Mucosa of stomach (tissue), 1 donor: Measurements from ENCODE around the gene LDLRAD3.

Source experiments
- H3K27me3 ChIP-seq: one replicate; pipeline ENCODE4 v1.7.0; 2013; ENCODE audit warnings: mild to moderate bottlenecking, low read length; ENCODE audit not compliant: control insufficient read depth, insufficient read depth
- H3K36me3 ChIP-seq: one replicate; pipeline ENCODE4 v1.7.0; 2013; ENCODE audit warnings: low read length; ENCODE audit not compliant: control insufficient read depth, insufficient read depth
- H3K4me1 ChIP-seq: one replicate; pipeline ENCODE4 v1.7.0; 2013; ENCODE audit warnings: mild to moderate bottlenecking, low read length; ENCODE audit not compliant: control insufficient read depth, insufficient read depth
- H3K4me3 ChIP-seq: one replicate; pipeline ENCODE4 v1.7.0; 2013; ENCODE audit warnings: low read length
- H3K9ac ChIP-seq: one replicate; pipeline ENCODE4 v1.7.0; 2013; ENCODE audit warnings: mild to moderate bottlenecking, low read length, moderate library complexity
- H3K9me3 ChIP-seq: one replicate; pipeline ENCODE4 v1.7.0; 2013; ENCODE audit warnings: mild to moderate bottlenecking, low read length, moderate library complexity; ENCODE audit not compliant: control insufficient read depth
- donor health status: Pancreatic carcinoma.

Gene LDLRAD3

GRCh38 chr11:35945137-35945518 is 1.3 kb downstream of the LDLRAD3 start:
- Histone ChIP-seq H3K36me3 (no peaks in the 10 kb centered on the region), H3K4me3 (no peak overlapping the region), H3K9ac (no peak overlapping the region), H3K27me3 (peaks cover 23% of the 10 kb centered on the region), H3K4me1 (peaks cover 5% of the 10 kb centered on the region), H3K9me3 (no peaks in the 10 kb centered on the region)

DNA sequence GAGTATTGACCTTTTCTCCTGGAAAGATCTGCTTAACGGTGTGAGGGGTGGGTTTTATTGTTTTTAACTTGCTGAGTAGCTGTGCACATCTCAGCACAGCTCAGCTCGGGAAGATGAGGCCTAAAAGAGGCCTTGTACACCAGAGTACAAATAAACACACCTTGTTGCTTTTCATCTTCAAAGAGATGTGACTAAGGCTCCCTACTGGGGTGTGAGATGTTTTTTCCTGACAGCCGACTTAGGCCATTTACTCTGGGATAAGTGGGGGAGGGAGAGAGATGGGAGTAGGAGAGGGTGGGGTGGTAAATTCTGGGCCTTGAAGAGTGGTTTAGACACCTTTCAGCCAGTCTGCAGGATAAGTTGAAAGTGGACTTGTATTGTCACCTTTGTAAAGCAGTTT is 2.9 kb downstream of the LDLRAD3 start:
- Histone ChIP-seq H3K27me3 (peaks cover 20% of the 10 kb centered on the region), H3K36me3 (no peaks in the 10 kb centered on the region), H3K4me1 (peaks cover 5% of the 10 kb centered on the region), H3K4me3 (no peak overlapping the region), H3K9ac (no peak overlapping the region), H3K9me3 (no peaks in the 10 kb centered on the region)

- Histone ChIP-seq H3K4me3 (no peak overlapping the region), H3K36me3 (no peaks in the 10 kb centered on the region), H3K9ac (no peak overlapping the region), H3K27me3 (peaks cover 20% of the 10 kb centered on the region), H3K4me1 (peaks cover 5% of the 10 kb centered on the region), H3K9me3 (no peaks in the 10 kb centered on the region)
These were observed 3.6 kb downstream of the LDLRAD3 start for GRCh38 chr11:35947437-35947836.

DNA sequence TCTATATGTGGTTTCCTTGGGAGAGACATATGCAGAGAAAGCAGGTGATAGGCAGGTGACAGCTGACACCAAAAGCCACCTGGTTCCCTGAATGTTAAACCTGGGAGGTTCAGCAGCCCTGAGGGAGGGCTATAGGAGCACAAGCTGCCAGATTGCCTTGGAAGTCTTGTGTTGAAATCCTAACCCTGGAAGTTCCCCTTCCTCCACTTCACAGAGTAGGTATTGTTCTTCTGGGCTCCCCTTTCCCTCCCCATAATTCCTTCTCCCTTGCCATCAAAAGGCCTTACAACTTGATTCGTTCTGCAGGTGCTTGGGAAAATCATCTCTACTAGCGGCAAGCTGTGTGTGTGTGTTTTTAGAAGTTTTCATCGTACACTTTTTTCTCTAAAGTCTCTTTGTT is 5.4 kb downstream of the LDLRAD3 start:
- H3K4me3 ChIP-seq = no peak overlapping the region
- no peaks in the 10 kb centered on the region for H3K9me3 ChIP-seq
- no peaks in the 10 kb centered on the region for H3K36me3 ChIP-seq
- H3K9ac ChIP-seq = no peak overlapping the region
- H3K27me3 ChIP-seq = peaks cover 14% of the 10 kb centered on the region
- no peaks in the 10 kb centered on the region for H3K4me1 ChIP-seq

DNA sequence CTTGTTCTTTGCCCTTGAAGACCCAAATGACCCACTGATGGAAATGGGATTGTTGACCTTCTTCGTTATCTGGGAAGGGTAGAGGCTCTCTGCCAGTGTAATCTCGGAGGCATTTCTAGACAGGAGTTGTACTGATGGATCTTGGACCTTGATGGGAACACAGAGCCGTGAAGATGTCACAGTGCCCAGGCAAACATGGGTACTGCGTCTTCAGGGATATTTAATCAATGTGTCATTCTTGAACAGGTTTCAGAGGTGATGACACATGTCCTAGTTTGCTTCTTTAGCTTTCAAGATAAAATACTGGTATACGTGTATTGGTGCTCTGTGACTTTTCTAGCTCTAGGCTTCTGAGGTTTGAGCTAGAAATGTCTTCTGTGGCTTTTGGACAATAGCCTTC is 6.2 kb downstream of the LDLRAD3 start:
- Histone ChIP-seq H3K9ac (no peak overlapping the region), H3K27me3 (peaks cover 6% of the 10 kb centered on the region), H3K4me1 (no peaks in the 10 kb centered on the region), H3K4me3 (no peak overlapping the region), H3K9me3 (no peaks in the 10 kb centered on the region), H3K36me3 (no peaks in the 10 kb centered on the region)

DNA sequence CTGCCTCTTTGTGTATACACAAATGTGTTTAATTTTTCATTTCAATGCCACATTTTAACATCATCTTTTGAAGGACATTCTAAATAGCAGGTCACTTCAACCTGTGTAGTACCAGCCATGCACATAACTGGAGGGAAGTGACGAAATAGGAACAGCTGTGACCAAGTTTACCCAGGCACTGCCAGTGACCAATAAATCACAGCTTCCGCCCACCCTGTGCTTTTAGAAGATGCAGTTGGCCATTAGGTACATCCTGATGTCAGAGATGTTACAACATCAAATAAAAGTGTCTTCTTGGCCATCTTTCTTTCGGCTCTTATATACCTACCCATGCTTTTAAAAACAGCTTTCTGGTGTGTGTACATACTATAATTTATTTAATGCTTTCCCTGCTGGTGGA is 7.8 kb downstream of the LDLRAD3 start:
- Histone ChIP-seq H3K9ac (no peak overlapping the region), H3K4me1 (no peaks in the 10 kb centered on the region), H3K36me3 (no peaks in the 10 kb centered on the region), H3K27me3 (no peaks in the 10 kb centered on the region), H3K9me3 (no peaks in the 10 kb centered on the region), H3K4me3 (no peak overlapping the region)

DNA sequence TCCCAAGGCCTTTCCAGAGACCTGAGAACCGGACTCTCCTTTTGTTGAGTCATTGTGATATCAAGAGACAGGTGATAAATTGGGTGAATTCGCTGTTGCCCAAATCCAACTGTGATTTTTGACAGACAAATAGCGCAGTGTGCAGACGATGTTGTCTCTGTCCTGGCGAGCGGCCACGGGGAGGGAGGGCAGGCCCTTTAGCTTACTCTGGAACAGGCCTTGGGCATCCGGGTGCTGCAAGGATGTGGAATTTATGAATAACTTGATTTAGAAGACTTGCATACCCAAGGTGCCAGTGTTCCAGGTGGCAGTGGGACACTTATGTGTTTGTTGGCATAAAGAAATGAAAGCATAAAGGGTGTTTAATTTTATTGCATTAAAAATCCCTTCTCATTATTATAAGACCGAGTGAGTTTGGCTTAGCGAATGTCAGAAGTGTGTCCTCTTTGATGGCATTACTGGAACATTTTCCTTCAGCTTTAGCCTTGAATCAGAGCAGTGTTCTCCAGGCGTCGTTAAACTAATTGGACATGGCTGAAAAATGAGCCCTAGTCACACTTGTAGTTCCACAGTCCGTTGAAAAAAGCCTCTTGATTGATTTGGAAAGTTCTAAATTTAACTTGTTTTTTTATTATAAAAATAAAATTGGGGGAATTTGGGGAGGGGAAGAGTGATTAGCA is 9.4 kb downstream of the LDLRAD3 start:
- H3K36me3 ChIP-seq = no peaks in the 10 kb centered on the region
- H3K27me3 ChIP-seq = no peaks in the 10 kb centered on the region
- no peak overlapping the region for H3K4me3 ChIP-seq
- H3K9me3 ChIP-seq = no peaks in the 10 kb centered on the region
- H3K4me1 ChIP-seq = no peaks in the 10 kb centered on the region
- H3K9ac ChIP-seq = no peak overlapping the region

GRCh38 chr11:35954205-35954604 is 10.3 kb downstream of the LDLRAD3 start:
- Histone ChIP-seq H3K27me3 (no peaks in the 10 kb centered on the region), H3K9ac (no peak overlapping the region), H3K36me3 (no peaks in the 10 kb centered on the region), H3K9me3 (no peaks in the 10 kb centered on the region), H3K4me3 (no peak overlapping the region), H3K4me1 (no peaks in the 10 kb centered on the region)

DNA sequence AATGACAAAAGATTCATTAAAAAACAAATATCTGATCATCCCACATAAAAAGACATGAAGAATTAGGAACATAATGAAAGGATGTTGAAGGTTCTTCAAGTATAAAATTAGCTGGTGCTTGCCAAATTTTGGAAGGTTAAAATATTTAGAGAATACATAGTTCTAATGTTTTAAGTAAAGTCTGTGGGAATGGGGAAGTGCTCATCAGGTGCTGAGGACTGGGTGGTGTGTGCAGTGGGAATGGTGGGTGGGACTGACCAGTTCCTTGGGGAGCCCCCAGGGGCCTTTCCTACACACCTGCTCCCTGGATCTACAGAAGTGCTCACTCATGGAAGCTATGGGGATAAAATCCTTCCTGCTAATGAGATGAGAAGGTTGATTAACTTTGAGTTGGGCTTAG is 11.8 kb downstream of the LDLRAD3 start:
- no peak overlapping the region for H3K9ac ChIP-seq
- no peak overlapping the region for H3K4me3 ChIP-seq
- H3K4me1 ChIP-seq = no peaks in the 10 kb centered on the region
- no peaks in the 10 kb centered on the region for H3K27me3 ChIP-seq
- H3K36me3 ChIP-seq = no peaks in the 10 kb centered on the region
- no peaks in the 10 kb centered on the region for H3K9me3 ChIP-seq

DNA sequence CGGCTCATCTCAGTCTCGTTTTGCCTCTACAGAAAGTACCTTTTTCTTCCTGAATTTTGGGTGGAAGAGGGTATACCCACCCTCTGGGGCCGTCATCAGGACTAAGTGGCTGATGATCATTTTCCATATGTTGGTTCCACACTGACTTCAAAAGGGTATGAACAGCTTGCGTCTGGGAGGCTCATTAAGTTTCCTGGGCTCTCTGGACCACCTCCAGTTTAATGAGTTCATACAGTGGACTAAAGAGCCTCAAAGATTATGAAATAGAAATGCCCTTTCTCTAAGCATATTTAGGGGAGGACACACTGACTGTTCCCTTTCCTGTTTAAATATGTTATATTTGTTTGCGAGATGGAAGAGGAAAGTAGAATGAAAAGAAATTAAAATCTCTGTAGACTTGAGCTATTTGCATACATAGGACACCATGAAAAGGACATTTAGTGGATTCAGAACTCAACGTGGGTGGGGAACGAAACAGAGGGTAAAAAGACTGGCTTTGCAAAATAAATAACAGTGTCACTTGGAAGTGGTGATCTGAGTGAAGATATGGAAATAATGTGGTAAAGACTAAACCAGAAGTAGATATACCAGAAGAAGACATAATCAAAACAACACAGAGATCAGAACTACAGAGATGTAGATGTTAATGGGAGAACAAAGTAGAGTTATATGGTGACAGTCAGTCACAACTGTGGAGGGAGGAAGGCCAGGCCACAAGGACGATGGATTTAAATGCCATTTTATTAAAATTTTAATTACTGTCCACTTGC is 18.7 kb downstream of the LDLRAD3 start:
- Histone ChIP-seq H3K27me3 (no peaks in the 10 kb centered on the region), H3K36me3 (no peaks in the 10 kb centered on the region), H3K9me3 (no peaks in the 10 kb centered on the region), H3K9ac (no peak overlapping the region), H3K4me1 (no peaks in the 10 kb centered on the region), H3K4me3 (no peak overlapping the region)

DNA sequence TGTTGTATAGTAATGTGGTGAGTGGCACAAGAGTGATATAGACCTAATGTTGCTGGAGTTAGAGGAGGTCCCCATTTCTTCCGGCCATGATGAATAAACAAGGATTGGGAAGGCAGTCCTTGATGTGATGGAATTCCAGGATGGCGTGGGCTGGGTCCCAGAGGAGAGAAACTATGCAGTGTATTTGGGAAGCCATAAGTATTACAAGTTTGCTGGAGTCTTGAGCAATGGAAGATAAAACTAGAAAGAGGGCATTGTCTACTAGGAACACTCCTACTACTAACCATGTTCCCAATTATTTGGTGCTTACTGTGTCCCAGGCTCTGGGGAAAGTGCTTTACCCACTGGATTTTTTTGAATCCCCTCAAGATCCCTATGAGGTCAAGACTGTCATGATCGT is 20.0 kb downstream of the LDLRAD3 start:
- H3K4me1 ChIP-seq = peaks cover 1% of the 10 kb centered on the region
- H3K9me3 ChIP-seq = no peaks in the 10 kb centered on the region
- H3K4me3 ChIP-seq = no peak overlapping the region
- H3K9ac ChIP-seq = no peak overlapping the region
- H3K36me3 ChIP-seq = no peaks in the 10 kb centered on the region
- no peaks in the 10 kb centered on the region for H3K27me3 ChIP-seq

DNA sequence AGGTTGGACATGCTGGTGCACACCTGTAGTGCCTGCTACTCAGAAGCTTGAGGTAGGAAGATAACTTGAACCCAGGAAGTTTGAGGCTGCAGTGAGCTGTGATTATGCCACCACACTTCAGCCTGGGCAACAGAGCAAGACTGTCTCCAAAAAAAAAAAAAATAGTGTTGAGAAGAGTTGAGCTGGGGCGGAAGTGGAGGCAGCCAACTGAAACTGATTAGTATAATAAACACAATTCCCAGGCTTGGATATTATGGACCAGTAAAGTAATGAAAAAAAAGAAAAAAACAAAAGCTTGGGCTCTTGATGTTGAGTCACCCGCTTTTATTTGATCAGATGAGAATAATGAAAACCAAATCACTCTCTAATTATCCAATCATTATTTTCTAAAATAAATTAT is 21.0 kb downstream of the LDLRAD3 start:
- H3K4me1 ChIP-seq = peaks cover 10% of the 10 kb centered on the region
- H3K4me3 ChIP-seq = no peak overlapping the region
- H3K27me3 ChIP-seq = no peaks in the 10 kb centered on the region
- no peak overlapping the region for H3K9ac ChIP-seq
- H3K9me3 ChIP-seq = no peaks in the 10 kb centered on the region
- no peaks in the 10 kb centered on the region for H3K36me3 ChIP-seq
